BJ (cell line): Measurements from ENCODE around the gene HEXB. TPM values are rescaled to one million over a fixed set of nuclear protein-coding genes. Genes with fewer than 3 reads are reported as not detected.
A peak's percentile ranks its signal among the peaks of the same experiment; 100 is the strongest.

Source experiments
- CTCF ChIA-PET: fragments of 350-600 bp; formaldehyde crosslinking; extraction: SDS; loops from one replicate; lab custom pipeline; 2021; ENCODE audit warnings: antibody characterized with exemption, inconsistent platforms; lab: Yijun Ruan, JAX
- POLR2A ChIA-PET: fragments of 300-600 bp; sonication (Branson Sonifier 250); formaldehyde crosslinking; extraction: SDS; loops from one replicate; lab custom pipeline; 2021; ENCODE audit warnings: antibody characterized with exemption; lab: Charles Lee
- DNase-seq: peaks from one replicate; pipeline ENCODE4 v3.0.0-alpha.2; 2011; ENCODE audit warnings: low read depth
- H3K27me3 ChIP-seq: 2 replicates; pipeline ENCODE4 v1.6.0; 2011; ENCODE audit warnings: low read length; ENCODE audit not compliant: control insufficient read depth, insufficient read depth
- H3K36me3 ChIP-seq: 2 replicates; pipeline ENCODE4 v1.5.1; 2011; ENCODE audit warnings: low read length; ENCODE audit not compliant: control insufficient read depth, insufficient read depth
- H3K4me3 ChIP-seq: 2 replicates; pipeline ENCODE4 v1.5.1; 2011; ENCODE audit warnings: low read depth, mild to moderate bottlenecking, control low read depth, low read length
- polyA plus RNA-seq: library from polyadenylated mRNA; depleted of rRNA; stranded (reverse); fragments of >200 nt; gene quantifications from 2 replicates; pipeline ENCODE4 v1.2.3, GENCODE V29; 2011
- TF ChIP-seq, protein P1 (sequence below): IDR thresholded peaks from 2 replicates; pipeline ENCODE4 v1.5.1; 2011; ENCODE audit warnings: low read depth, mild to moderate bottlenecking, control low read depth, inconsistent platforms, low read length, moderate library complexity; ENCODE audit not compliant: insufficient read depth

Gene HEXB
- polyA plus RNA-seq, 1 experiment, result 71.0 TPM

DNA sequence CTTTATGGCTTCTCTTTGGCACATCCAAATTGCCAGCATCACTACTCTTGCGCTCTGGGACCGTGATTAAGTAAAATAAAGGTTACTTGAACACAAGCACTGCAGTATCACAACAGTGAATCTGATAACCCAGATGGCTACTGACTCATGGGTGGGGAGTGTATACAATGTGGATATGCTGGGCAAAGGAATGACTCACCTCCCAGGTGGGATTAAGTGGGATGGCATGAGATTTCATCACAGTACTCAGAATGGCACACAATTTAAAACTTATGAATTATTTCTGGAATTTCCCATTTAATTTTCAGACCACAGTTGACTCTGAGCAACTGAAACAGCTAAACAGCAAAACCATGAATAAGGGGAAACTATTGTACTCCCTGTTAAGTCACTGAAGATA is 77.6 kb downstream of the HEXB start:
- DNase-seq, result no peak
- TF ChIP-seq, protein P1, sequence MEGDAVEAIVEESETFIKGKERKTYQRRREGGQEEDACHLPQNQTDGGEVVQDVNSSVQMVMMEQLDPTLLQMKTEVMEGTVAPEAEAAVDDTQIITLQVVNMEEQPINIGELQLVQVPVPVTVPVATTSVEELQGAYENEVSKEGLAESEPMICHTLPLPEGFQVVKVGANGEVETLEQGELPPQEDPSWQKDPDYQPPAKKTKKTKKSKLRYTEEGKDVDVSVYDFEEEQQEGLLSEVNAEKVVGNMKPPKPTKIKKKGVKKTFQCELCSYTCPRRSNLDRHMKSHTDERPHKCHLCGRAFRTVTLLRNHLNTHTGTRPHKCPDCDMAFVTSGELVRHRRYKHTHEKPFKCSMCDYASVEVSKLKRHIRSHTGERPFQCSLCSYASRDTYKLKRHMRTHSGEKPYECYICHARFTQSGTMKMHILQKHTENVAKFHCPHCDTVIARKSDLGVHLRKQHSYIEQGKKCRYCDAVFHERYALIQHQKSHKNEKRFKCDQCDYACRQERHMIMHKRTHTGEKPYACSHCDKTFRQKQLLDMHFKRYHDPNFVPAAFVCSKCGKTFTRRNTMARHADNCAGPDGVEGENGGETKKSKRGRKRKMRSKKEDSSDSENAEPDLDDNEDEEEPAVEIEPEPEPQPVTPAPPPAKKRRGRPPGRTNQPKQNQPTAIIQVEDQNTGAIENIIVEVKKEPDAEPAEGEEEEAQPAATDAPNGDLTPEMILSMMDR, result no peak
- no peak overlapping the region for H3K4me3 ChIP-seq
- POLR2A ChIA-PET, result no interaction called here
- peaks cover 2% of the 10 kb centered on the region; the same call in 1 of the 2 replicates for H3K36me3 ChIP-seq
- CTCF ChIA-PET, result interaction anchor here (0.6 kb wide), 1 partner anchor 163 kb away, joined by 3 read pairs; no protein-coding TSS in a partner anchor
- no peaks in the 10 kb centered on the region for H3K27me3 ChIP-seq

DNA sequence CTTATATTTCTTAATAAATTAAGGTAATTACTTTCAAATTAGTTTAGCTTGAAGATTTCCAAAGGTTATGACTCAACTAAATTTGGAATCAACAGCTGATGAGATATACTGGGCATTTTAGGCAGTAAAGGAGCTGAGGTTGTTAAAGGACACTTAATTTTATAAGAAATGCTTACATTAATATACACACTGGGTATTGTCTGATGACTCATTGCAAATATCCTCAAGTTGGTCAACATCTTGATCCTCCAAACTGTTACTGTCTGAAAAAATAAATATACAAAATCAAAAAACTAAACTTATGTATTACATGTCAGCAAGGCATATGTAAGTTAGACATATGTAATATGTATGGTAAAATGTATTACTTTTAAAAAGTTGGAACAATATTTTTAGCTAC is 78.5 kb downstream of the HEXB start:
- TF ChIP-seq, protein P1, result no peak
- DNase-seq, result no peak
- Histone ChIP-seq H3K27me3 (no peaks in the 10 kb centered on the region), H3K4me3 (no peak overlapping the region), H3K36me3 (no peaks in the 10 kb centered on the region)
- ChIA-PET POLR2A (no interaction called here), CTCF (interaction anchor here (0.6 to 0.9 kb wide), 3 partner anchors 90 to 515 kb away, joined by 3 read pairs; no protein-coding TSS in a partner anchor)

DNA sequence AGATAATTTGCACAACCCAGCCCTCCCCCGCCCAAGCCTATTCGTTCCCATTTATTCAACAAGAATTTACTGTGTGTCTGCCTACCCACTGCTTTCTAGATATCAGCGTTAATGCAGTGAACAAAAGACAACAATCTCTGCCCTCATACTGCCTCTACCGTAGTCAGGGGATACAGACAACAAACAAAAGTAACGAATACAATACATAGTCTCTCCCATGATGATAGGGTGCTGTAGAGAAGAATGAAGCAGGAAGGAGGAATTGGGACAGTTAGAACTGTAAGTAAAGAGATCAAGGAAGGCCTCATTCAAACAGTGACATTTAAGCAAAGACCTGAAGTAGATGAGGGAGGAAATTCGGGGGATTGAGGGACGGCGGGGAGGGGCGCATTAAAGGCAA is 80.2 kb downstream of the HEXB start:
- Histone ChIP-seq H3K36me3 (no peaks in the 10 kb centered on the region), H3K27me3 (no peaks in the 10 kb centered on the region), H3K4me3 (no peak overlapping the region)
- TF ChIP-seq, protein P1, result no peak
- no peak for DNase-seq
- CTCF ChIA-PET, result interaction anchor here (1.1 kb wide), 1 partner anchor 26 kb away, joined by 3 read pairs; no protein-coding TSS in a partner anchor
- POLR2A ChIA-PET, result no interaction called here

DNA sequence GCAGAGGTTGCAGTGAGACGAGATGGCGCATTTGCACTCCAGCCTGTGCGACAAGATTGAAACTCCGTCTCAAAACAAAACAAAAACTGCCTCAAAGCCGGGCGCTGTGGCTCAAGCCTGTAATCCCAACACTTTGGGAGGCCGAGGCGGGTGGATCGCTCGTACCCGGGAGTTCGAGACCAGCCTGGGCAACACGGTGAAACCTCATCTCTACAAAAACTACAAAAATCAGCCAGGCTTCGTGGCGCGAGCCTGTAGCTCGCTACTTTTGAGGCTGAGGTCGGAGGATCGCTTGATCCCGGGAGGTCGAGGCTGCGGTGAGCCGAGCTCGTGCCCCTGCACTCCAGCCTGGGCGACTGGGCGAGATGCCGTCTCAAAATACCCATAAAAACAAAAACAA is 80.9 kb downstream of the HEXB start:
- H3K36me3 ChIP-seq, result no peaks in the 10 kb centered on the region
- H3K4me3 ChIP-seq, result peak overlapping the region; percentile 95
- TF ChIP-seq, protein P1, result no peak
- DNase-seq, result no peak
- ChIA-PET CTCF (interaction anchor here (1.1 to 1.3 kb wide), 5 partner anchors 26 to 150 kb away, joined by 3 to 4 read pairs (median 3); no protein-coding TSS in a partner anchor), POLR2A (no interaction called here)
- H3K27me3 ChIP-seq, result no peaks in the 10 kb centered on the region

DNA sequence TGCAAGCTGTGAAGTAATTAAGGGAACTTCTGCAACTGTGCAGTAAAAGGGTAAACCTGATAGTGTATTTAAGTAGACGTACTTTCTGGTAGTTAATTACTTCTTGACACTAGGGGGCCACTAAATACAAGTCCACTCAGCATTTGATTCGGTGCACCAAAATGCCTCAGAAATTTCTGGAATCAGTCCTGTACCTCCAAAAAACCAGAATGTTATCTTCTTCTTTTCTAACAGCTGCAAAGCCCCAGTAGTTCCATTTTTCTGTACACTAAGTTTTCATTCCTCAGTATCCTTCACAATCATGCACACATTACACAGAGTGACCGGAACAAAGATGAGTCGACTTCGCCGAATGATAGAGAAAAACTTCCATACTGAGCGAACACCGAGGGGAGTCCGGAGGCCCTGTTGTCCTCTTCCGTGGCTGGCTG is 81.4 kb downstream of the HEXB start:
- POLR2A ChIA-PET, result interaction anchor here (0.6 kb wide), 1 partner anchor 49 kb away, joined by 3 read pairs; no protein-coding TSS in a partner anchor
- Histone ChIP-seq H3K27me3 (no peaks in the 10 kb centered on the region), H3K36me3 (no peaks in the 10 kb centered on the region), H3K4me3 (peak overlapping the region; percentile 95)
- no peak for DNase-seq
- CTCF ChIA-PET, result interaction anchor here (0.9 to 1.3 kb wide), 7 partner anchors 27 to 152 kb away, joined by 3 to 6 read pairs (median 4); no protein-coding TSS in a partner anchor
- TF ChIP-seq, protein P1, result peak; percentile 27
